NCI-H774 (cell line): Measurements from ENCODE around the gene ZNF423.

Source experiments
- DNase-seq: peaks from one replicate; lab custom pipeline; 2025; lab: John Stamatoyannopoulos, UW

ZNF423 gene

GRCh38 chr16:49782405-49782804 is 73.5 kb downstream of the ZNF423 start:
- DNase-seq: no peak

- no peak for DNase-seq
These were observed 74.5 kb downstream of the ZNF423 start for GRCh38 chr16:49781401-49781800.

DNA sequence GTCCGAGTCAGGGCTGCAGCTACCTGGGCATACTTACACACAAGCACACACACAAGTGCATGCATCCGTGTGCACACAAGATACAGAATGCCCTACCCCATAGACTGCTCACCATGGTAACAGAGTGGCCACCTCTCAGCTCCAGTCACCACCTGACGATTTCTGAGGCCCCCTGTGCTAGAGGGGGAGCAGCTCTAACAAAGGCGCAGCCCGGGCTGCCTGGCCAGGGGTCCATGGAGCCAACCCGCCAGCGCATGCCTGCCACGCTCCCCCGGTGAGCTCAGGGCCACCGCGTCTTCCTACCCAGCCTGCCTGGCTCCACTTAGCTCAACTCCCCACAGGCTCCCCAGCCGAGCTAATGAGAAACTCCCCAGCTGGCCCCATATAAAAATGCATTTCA is 75.5 kb downstream of the ZNF423 start:
- DNase-seq: no peak

DNA sequence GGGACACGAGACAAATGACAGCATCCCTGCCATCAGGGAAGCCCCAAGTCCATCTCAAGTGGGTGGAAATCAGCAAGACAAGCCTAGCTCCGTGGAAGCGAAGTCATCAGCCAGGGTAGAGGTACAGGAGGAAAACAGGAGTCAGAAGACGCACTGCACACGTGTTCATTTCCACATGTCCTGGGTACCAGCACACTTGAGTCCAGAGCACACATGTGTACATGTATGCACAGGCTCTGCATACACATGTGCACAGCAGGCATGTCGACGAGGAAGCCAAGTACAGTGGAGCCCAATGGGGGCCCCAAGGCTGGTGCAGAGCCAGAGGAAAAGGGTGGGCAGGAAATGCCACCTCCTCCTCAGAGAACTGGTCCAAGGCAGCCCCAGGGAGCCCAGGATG is 75.9 kb downstream of the ZNF423 start:
- DNase-seq: no peak

DNA sequence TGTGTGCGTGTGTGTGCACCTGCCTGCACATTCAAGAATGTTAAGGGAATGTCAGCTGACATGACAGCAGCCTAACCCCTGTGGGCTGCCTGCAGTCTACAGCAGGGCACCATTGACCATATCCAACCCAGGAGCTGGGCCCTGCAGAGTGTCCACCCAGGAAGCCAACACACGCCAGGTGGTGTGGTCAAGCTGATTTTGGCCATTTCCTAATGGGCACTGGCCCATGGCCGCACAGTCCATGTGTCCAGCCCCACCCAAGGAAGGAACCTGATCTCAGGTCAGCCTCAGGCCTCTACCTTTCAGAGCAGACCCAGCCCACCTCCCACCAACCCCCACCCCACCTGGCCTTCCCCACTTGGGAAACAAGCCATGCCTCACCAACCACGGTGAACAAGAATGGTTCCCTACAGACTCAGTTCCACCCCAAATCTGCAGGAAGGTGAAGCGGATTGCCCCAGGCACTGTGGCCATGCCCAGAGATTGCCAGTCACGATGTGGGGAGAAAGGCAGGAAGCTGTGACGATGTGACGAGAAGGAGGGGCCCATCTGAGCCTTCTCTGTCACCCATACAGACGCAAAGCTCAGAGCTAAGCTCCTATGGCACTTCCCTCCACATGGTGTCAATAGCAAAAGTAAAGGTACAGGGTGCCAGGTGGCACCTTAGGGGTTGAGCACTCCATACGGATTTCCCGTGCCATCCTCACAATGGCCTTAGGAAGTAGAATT is 77.5 kb downstream of the ZNF423 start:
- DNase-seq: no peak

GRCh38 chr16:49776734-49777133 is 79.2 kb downstream of the ZNF423 start:
- DNase-seq: no peak

- DNase-seq: no peak
These were observed 79.8 kb downstream of the ZNF423 start for GRCh38 chr16:49776085-49776595.

DNA sequence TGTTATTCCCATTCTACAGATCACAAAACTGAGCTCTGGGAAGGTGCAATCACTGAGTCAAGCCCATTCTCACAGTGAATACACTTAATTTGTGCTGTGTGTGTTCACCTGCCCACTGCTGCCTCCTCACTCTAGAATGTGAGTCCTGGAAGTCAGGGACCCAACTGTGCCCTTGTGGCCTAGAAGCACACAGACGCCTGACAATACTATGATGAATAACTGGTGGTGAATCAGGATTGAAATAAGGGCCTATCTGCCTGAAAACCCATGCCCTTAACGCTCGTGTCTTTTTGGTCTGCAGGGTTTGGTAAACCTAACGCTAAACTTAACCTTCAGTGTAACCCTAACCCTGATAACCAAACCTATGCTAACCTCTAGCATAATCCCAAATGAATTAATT is 80.3 kb downstream of the ZNF423 start:
- DNase-seq: no peak

DNA sequence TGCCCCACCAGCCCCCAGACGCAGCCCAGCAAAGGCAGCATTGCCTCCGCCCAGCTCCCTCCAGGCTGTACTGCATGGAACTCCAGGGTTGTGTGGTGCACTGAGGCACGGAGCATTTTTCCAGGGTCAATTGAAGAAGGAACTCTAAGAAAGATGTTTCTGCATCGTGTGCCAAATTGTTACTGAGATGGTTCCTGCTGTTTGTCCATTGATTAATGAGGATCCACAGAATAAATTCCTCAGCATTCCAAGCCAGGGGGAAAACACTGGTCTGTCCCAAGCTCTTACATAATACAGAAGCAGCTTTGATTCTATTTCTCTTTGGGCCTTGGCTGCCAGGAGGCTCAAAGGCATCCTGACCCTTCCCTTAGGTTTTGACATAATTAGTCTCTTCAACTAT is 80.9 kb downstream of the ZNF423 start:
- no peak for DNase-seq

GRCh38 chr16:49773534-49774475 is 82.1 kb downstream of the ZNF423 start:
- no peak for DNase-seq

- no peak for DNase-seq
These were observed 87.9 kb downstream of the ZNF423 start for GRCh38 chr16:49767998-49768397.

DNA sequence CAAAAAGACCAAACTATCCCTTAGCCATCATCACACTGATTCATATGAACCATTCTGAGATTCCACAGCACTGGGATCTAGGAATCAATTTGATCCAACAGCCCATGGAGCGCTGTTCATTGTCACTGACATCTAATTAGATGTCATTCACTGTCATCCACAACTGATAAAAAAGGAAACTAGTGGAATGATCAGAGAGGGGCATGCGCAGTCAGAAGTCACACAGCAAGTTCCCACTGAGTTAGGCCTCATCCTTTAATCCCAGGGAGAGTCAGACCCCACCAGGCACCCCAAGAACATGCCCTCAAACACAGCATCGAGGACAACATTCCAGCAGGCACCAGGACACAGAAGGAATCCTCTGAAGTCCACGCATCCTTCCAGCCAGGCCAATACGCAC is 88.5 kb downstream of the ZNF423 start:
- DNase-seq: no peak

GRCh38 chr16:49766225-49766624 is 89.7 kb downstream of the ZNF423 start:
- DNase-seq: no peak

- DNase-seq: no peak
These were observed 92.1 kb downstream of the ZNF423 start for GRCh38 chr16:49763826-49764225.

- DNase-seq: no peak
These were observed 95.1 kb downstream of the ZNF423 start for GRCh38 chr16:49760815-49761214.

DNA sequence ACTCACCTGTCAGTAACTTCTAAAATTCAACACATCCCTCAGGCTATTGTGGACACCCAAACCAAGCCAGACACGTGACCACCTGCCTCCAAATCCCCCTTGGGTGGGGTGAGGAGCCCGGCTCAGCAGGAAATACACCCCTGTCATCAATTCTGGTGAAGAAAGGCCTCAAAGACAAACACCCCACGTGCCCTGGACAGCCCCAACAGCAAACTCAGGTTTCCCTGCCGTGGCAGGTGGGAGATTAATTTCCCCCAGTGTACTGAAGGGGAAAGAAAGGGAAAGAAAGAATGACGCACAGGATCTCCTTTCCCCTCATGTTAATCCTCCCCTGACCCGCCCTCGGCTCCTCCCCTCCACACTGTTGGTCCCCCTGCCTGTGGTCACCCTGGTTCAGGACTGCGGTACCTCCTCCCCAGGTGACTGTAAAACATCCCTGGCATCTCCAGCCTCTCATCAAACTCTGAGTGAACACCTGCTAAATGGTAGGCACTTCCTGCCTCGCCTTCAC is 98.3 kb downstream of the ZNF423 start:
- DNase-seq: no peak

DNA sequence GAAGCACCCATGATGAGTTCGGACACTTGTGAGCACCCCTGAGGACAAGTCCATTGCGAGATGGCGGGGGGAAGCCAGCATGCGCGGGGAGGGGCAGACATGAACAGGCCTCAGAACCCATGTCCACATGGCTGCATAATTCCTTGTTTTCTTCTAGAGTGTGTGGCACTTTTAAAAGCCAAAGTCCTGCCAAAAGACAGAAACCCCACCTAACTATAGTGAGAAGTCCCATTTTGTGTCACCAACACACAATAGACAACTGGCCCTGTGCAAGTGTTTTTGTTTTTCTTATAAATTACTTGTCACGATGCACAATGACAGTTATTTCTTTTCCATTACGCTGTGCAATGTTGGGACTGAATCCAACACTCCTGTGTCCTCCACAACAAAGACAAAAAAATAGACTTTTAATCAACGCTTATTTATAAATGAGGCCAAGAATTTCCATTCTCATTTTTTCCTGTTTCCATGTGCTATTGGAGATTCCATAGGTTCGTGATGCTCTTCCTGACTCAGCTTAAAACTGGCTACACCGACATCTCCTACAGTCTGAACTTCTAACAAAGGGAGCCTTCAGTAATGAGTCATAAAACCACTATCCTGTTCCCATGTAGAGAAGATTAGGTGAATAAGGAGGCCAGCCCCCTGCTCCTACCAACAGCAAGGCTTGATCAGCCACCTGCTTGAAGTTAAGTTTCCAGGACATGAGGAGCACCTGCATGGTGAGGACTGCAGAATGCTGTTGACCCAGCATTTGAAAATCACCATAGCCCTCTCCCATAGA is 98.9 kb downstream of the ZNF423 start:
- no peak for DNase-seq

GRCh38 chr16:49755716-49756505 is 100.0 kb downstream of the ZNF423 start:
- no peak for DNase-seq

DNA sequence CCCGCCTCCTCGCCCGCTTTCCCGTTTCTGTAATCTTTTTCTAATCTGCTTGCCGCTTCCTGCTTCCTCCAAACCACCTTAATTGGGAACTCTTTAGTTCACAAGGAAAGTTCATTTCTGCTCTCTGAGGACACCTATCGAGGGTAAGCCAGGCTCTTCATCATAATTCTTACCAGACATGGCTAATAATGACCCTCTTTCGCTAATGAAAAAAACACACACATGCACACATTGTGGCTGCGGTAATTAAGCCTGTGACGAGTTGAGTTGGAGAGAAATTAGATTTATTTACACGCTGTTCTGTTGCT is 100.6 kb downstream of the ZNF423 start:
- no peak for DNase-seq

- no peak for DNase-seq
These were observed 101.2 kb downstream of the ZNF423 start for GRCh38 chr16:49754495-49755312.
